ENCODE measurements around the gene SLIT1. TPM values are rescaled to one million over a fixed set of nuclear protein-coding genes. Genes with fewer than 3 reads are reported as not detected.

SLIT1 gene
- total and polyA plus RNA-seq, 2 of the 8 experiments (the other 6 are each of a cell fraction or from before 2014, with no cell fraction given): 0.70 to 0.88 TPM

DNA sequence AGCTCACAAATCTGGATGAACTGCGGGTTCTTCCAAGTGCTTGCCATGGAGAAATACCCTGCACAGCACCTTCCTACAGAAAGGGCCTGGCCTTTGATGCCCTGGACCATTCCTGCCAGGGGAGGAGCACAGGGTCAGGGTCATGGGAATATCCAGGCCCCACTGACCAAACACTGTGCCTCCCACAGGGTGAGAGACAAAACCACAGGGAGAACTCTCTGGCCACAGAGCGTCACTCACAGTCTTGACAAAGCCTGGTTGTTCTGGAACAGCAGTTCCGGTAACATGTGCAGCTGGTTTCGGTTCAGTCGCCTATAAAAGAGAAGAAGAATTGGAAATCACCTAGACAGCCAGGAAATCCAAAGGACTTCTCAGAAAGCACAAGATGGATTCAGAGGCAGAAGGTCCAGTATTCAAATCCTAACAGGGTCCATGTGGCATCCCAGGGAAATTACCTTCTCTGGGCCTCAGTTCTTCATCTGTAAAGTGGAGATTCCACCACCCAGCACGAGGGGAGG, 28.1 kb downstream of the SLIT1 start (continued):
- TF ChIP-seq, protein P1, sequence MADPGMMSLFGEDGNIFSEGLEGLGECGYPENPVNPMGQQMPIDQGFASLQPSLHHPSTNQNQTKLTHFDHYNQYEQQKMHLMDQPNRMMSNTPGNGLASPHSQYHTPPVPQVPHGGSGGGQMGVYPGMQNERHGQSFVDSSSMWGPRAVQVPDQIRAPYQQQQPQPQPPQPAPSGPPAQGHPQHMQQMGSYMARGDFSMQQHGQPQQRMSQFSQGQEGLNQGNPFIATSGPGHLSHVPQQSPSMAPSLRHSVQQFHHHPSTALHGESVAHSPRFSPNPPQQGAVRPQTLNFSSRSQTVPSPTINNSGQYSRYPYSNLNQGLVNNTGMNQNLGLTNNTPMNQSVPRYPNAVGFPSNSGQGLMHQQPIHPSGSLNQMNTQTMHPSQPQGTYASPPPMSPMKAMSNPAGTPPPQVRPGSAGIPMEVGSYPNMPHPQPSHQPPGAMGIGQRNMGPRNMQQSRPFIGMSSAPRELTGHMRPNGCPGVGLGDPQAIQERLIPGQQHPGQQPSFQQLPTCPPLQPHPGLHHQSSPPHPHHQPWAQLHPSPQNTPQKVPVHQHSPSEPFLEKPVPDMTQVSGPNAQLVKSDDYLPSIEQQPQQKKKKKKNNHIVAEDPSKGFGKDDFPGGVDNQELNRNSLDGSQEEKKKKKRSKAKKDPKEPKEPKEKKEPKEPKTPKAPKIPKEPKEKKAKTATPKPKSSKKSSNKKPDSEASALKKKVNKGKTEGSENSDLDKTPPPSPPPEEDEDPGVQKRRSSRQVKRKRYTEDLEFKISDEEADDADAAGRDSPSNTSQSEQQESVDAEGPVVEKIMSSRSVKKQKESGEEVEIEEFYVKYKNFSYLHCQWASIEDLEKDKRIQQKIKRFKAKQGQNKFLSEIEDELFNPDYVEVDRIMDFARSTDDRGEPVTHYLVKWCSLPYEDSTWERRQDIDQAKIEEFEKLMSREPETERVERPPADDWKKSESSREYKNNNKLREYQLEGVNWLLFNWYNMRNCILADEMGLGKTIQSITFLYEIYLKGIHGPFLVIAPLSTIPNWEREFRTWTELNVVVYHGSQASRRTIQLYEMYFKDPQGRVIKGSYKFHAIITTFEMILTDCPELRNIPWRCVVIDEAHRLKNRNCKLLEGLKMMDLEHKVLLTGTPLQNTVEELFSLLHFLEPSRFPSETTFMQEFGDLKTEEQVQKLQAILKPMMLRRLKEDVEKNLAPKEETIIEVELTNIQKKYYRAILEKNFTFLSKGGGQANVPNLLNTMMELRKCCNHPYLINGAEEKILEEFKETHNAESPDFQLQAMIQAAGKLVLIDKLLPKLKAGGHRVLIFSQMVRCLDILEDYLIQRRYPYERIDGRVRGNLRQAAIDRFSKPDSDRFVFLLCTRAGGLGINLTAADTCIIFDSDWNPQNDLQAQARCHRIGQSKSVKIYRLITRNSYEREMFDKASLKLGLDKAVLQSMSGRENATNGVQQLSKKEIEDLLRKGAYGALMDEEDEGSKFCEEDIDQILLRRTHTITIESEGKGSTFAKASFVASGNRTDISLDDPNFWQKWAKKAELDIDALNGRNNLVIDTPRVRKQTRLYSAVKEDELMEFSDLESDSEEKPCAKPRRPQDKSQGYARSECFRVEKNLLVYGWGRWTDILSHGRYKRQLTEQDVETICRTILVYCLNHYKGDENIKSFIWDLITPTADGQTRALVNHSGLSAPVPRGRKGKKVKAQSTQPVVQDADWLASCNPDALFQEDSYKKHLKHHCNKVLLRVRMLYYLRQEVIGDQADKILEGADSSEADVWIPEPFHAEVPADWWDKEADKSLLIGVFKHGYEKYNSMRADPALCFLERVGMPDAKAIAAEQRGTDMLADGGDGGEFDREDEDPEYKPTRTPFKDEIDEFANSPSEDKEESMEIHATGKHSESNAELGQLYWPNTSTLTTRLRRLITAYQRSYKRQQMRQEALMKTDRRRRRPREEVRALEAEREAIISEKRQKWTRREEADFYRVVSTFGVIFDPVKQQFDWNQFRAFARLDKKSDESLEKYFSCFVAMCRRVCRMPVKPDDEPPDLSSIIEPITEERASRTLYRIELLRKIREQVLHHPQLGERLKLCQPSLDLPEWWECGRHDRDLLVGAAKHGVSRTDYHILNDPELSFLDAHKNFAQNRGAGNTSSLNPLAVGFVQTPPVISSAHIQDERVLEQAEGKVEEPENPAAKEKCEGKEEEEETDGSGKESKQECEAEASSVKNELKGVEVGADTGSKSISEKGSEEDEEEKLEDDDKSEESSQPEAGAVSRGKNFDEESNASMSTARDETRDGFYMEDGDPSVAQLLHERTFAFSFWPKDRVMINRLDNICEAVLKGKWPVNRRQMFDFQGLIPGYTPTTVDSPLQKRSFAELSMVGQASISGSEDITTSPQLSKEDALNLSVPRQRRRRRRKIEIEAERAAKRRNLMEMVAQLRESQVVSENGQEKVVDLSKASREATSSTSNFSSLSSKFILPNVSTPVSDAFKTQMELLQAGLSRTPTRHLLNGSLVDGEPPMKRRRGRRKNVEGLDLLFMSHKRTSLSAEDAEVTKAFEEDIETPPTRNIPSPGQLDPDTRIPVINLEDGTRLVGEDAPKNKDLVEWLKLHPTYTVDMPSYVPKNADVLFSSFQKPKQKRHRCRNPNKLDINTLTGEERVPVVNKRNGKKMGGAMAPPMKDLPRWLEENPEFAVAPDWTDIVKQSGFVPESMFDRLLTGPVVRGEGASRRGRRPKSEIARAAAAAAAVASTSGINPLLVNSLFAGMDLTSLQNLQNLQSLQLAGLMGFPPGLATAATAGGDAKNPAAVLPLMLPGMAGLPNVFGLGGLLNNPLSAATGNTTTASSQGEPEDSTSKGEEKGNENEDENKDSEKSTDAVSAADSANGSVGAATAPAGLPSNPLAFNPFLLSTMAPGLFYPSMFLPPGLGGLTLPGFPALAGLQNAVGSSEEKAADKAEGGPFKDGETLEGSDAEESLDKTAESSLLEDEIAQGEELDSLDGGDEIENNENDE (IDR thresholded peaks at IDR 0.05; ENCODE audit: insufficient replicate concordance, low read length): no peak
- no peak for TF ChIP-seq BACH1 (IDR thresholded peaks at IDR 0.05; ENCODE audit: low read length)

Measured in H1 (cell line).